Upper lobe of left lung (tissue), 4 donors: ENCODE measurements around the gene NDUFB4.
"Not testable (repeated sequence)": the region's sequence is repeated elsewhere in the genome, so short reads cannot be mapped to it uniquely, and the experiment has no call there.

Experiments used
- CTCF ChIP-seq, 6 experiments: fragments of 450-650 bp in 4 of 6; fragments of 200-600 bp in 2 of 6; sonication (generic) in 2 of 6; IDR thresholded peaks; one replicate each; pipeline ENCODE4 v1.5.1; 2016 to 2019; ENCODE audit warnings: antibody characterized with exemption in 6 of 6
- EP300 ChIP-seq, 4 donors: sonication (generic); formaldehyde crosslinking; IDR thresholded peaks; one replicate each; pipeline ENCODE4 v1.5.1; 2017; ENCODE audit warnings: antibody characterized with exemption in 4 of 4, control low read depth in 2 of 4
- POLR2A ChIP-seq, 4 donors: fragments of 450-650 bp; IDR thresholded peaks; one replicate each; pipeline ENCODE4 v1.5.1; 2016 to 2017; ENCODE audit warnings: antibody characterized with exemption in 4 of 4, mild to moderate bottlenecking in 2 of 4
- POLR2AphosphoS5 ChIP-seq, 2 donors: sonication (generic); formaldehyde crosslinking; IDR thresholded peaks; one replicate each; pipeline ENCODE4 v1.5.1; 2017; ENCODE audit warnings: antibody characterized with exemption in 2 of 2

GRCh38 chr3:120616745-120617144, 20.6 kb downstream of the NDUFB4 start:
- not testable (repeated sequence) for TF ChIP-seq CTCF, POLR2AphosphoS5, POLR2A, EP300 (IDR thresholded peaks at IDR 0.05)
